ENCODE results near the gene CCL23. TPM values are rescaled to one million over a fixed set of nuclear protein-coding genes. Genes with fewer than 3 reads are reported as not detected.

CCL23 gene
- total and polyA plus RNA-seq, 7 experiments from 2014 or later = not detected

- Histone ChIP-seq H3K27me3 (ENCODE audit: control insufficient read depth in 2 of 2, insufficient read depth in 2 of 2, low read length in 2 of 2) (no peaks in the 10 kb centered on the region), H3K9me3 (ENCODE audit: control insufficient read depth in 2 of 3, low read length in 3 of 3) (no peaks in the 10 kb centered on the region), H3K4me1 (ENCODE audit: control insufficient read depth in 2 of 2, insufficient read depth in 2 of 2, low read length in 2 of 2) (no peaks in the 10 kb centered on the region), H3K4me3 (ENCODE audit: low read length) (no peak overlapping the region), H3K27ac (ENCODE audit: low read depth, low read length) (no peak overlapping the region), H3K36me3 (ENCODE audit: control insufficient read depth in 2 of 3, insufficient read depth in 3 of 3, low read length in 3 of 3) (no peaks in the 10 kb centered on the region)
- Mint-ChIP-seq H3K27ac (no peak overlapping the region), H3K4me1 (no peaks in the 10 kb centered on the region), H3K9me3 (no peaks in the 10 kb centered on the region), H3K4me3 (no peak overlapping the region), H3K36me3 (no peaks in the 10 kb centered on the region), H3K27me3 (peaks cover 0 to 10% (median 7%) of the 10 kb centered on the region in 5 donors)
- intact Hi-C loops (cut with micrococcal nuclease) = no loop called here
- ATAC-seq (no peak), DNase-seq (no peak)
- CTCF ChIA-PET = no interaction called here
- POLR2A ChIA-PET = no interaction called here
Observed at GRCh38 chr17:35982409-35983191, 35.2 kb downstream of the CCL23 start.

GRCh38 chr17:35981908-35982330 is 35.9 kb downstream of the CCL23 start:
- Mint-ChIP-seq H3K4me1 (no peaks in the 10 kb centered on the region), H3K9me3 (no peaks in the 10 kb centered on the region), H3K36me3 (no peaks in the 10 kb centered on the region), H3K27ac (no peak overlapping the region), H3K4me3 (no peak overlapping the region), H3K27me3 (peaks cover under 1 to 10% (median 7%) of the 10 kb centered on the region in 5 donors)
- ChIA-PET POLR2A (no interaction called here), CTCF (no interaction called here)
- Histone ChIP-seq H3K4me1 (ENCODE audit: control insufficient read depth in 2 of 2, insufficient read depth in 2 of 2, low read length in 2 of 2) (no peaks in the 10 kb centered on the region), H3K27me3 (ENCODE audit: control insufficient read depth in 2 of 2, insufficient read depth in 2 of 2, low read length in 2 of 2) (no peaks in the 10 kb centered on the region), H3K9me3 (ENCODE audit: control insufficient read depth in 2 of 3, low read length in 3 of 3) (no peaks in the 10 kb centered on the region), H3K4me3 (ENCODE audit: low read length) (no peak overlapping the region), H3K27ac (ENCODE audit: low read depth, low read length) (no peak overlapping the region), H3K36me3 (ENCODE audit: control insufficient read depth in 2 of 3, insufficient read depth in 3 of 3, low read length in 3 of 3) (no peaks in the 10 kb centered on the region)
- DNase-seq = no peak
- intact Hi-C loops (cut with micrococcal nuclease) = no loop called here
- no peak for ATAC-seq

- ATAC-seq (no peak), DNase-seq (no peak)
- Mint-ChIP-seq H3K36me3 (no peaks in the 10 kb centered on the region), H3K4me3 (no peak within 1 kb of the TSS), H3K27me3 (peaks cover 7 to 12% (median 7%) of the 10 kb centered on the region in 5 donors), H3K9me3 (no peaks in the 10 kb centered on the region), H3K4me1 (peaks cover 0 to 5% (median 0%) of the 10 kb centered on the region in 7 donors), H3K27ac (no peak within 1 kb of the TSS)
- H3K36me3 ChIP-seq (ENCODE audit: control insufficient read depth in 2 of 3, insufficient read depth in 3 of 3, low read length in 3 of 3) = no peaks in the 10 kb centered on the region
- intact Hi-C loops (cut with micrococcal nuclease) = no loop called here
- H3K4me3 ChIP-seq (ENCODE audit: low read length) = no peak within 1 kb of the TSS
- H3K27ac ChIP-seq (ENCODE audit: low read depth, low read length) = no peak within 1 kb of the TSS
- ChIA-PET POLR2A (no interaction called here), CTCF (no interaction called here)
- no peaks in the 10 kb centered on the region for H3K27me3 ChIP-seq (ENCODE audit: control insufficient read depth in 2 of 2, insufficient read depth in 2 of 2, low read length in 2 of 2)
- H3K4me1 ChIP-seq (ENCODE audit: control insufficient read depth in 2 of 2, insufficient read depth in 2 of 2, low read length in 2 of 2) = no peaks in the 10 kb centered on the region
- no peaks in the 10 kb centered on the region for H3K9me3 ChIP-seq (ENCODE audit: control insufficient read depth in 2 of 3, low read length in 3 of 3)
Observed at GRCh38 chr17:35981246-35981645, 36.5 kb downstream of the CCL23 start, which contains the start of gene CCL16. Gene CCL16 (minus strand): TSS chr17:35981497. CDS start chr17:35981420, 77 bp downstream.

- no peaks in the 10 kb centered on the region for H3K36me3 Mint-ChIP-seq
- CTCF ChIA-PET = interaction anchor here (1.1 kb wide), 1 partner anchor 9 kb away, joined by 4 read pairs; no protein-coding TSS in a partner anchor
- POLR2A ChIA-PET = no interaction called here
- Histone ChIP-seq H3K27me3 (ENCODE audit: control insufficient read depth in 2 of 2, insufficient read depth in 2 of 2, low read length in 2 of 2) (no peaks in the 10 kb centered on the region), H3K27ac (ENCODE audit: low read depth, low read length) (no peak overlapping the region), H3K4me3 (ENCODE audit: low read length) (no peak overlapping the region), H3K4me1 (ENCODE audit: control insufficient read depth in 2 of 2, insufficient read depth in 2 of 2, low read length in 2 of 2) (no peaks in the 10 kb centered on the region), H3K9me3 (ENCODE audit: control insufficient read depth in 2 of 3, low read length in 3 of 3) (no peaks in the 10 kb centered on the region), H3K36me3 (ENCODE audit: control insufficient read depth in 2 of 3, insufficient read depth in 3 of 3, low read length in 3 of 3) (no peaks in the 10 kb centered on the region)
- H3K27ac Mint-ChIP-seq = no peak overlapping the region
- H3K4me3 Mint-ChIP-seq = no peak overlapping the region
- DNase-seq (no peak), ATAC-seq (no peak)
- intact Hi-C loops (cut with micrococcal nuclease) = no loop called here
- no peaks in the 10 kb centered on the region for H3K9me3 Mint-ChIP-seq
- peaks cover 7 to 9% (median 7%) of the 10 kb centered on the region in 5 donors for H3K27me3 Mint-ChIP-seq
- peaks cover 0 to 5% (median 0%) of the 10 kb centered on the region in 7 donors for H3K4me1 Mint-ChIP-seq
Observed at GRCh38 chr17:35978346-35978745, 39.4 kb downstream of the CCL23 start.

GRCh38 chr17:35977509-35977908 is 40.3 kb downstream of the CCL23 start:
- H3K27me3 Mint-ChIP-seq = peaks cover 7 to 9% (median 7%) of the 10 kb centered on the region in 5 donors

GRCh38 chr17:35973333-35974260 is 44.2 kb downstream of the CCL23 start:
- no peak for ATAC-seq
- Mint-ChIP-seq H3K4me1 (peaks cover 0 to 9% (median 0%) of the 10 kb centered on the region in 7 donors), H3K36me3 (no peaks in the 10 kb centered on the region), H3K9me3 (no peaks in the 10 kb centered on the region), H3K4me3 (no peak overlapping the region), H3K27ac (no peak overlapping the region), H3K27me3 (peaks cover 0 to 11% (median 7%) of the 10 kb centered on the region in 5 donors)
- CTCF ChIA-PET = no interaction called here
- Histone ChIP-seq H3K36me3 (ENCODE audit: control insufficient read depth in 2 of 3, insufficient read depth in 3 of 3, low read length in 3 of 3) (no peaks in the 10 kb centered on the region), H3K4me3 (ENCODE audit: low read length) (no peak overlapping the region), H3K27ac (ENCODE audit: low read depth, low read length) (no peak overlapping the region), H3K27me3 (ENCODE audit: control insufficient read depth in 2 of 2, insufficient read depth in 2 of 2, low read length in 2 of 2) (no peaks in the 10 kb centered on the region), H3K9me3 (ENCODE audit: control insufficient read depth in 2 of 3, low read length in 3 of 3) (no peaks in the 10 kb centered on the region), H3K4me1 (ENCODE audit: control insufficient read depth in 2 of 2, insufficient read depth in 2 of 2, low read length in 2 of 2) (no peaks in the 10 kb centered on the region)
- intact Hi-C loops (cut with micrococcal nuclease) = loop anchor here in 1 of 2 donors (5.0 kb wide), 1 partner anchor 1264 kb away; no protein-coding TSS in a partner anchor
- POLR2A ChIA-PET = no interaction called here
- DNase-seq = no peak

More at GRCh38 chr17:35977509-35977908, 40.3 kb downstream of the CCL23 start:
- Mint-ChIP-seq H3K4me3 (no peak overlapping the region), H3K4me1 (peaks cover 0 to 5% (median 0%) of the 10 kb centered on the region in 7 donors), H3K36me3 (no peaks in the 10 kb centered on the region), H3K9me3 (no peaks in the 10 kb centered on the region), H3K27ac (no peak overlapping the region)
- POLR2A ChIA-PET = no interaction called here
- DNase-seq (no peak), ATAC-seq (no peak)
- H3K27me3 ChIP-seq (ENCODE audit: control insufficient read depth in 2 of 2, insufficient read depth in 2 of 2, low read length in 2 of 2) = no peaks in the 10 kb centered on the region
- H3K4me3 ChIP-seq (ENCODE audit: low read length) = no peak overlapping the region
- no peaks in the 10 kb centered on the region for H3K9me3 ChIP-seq (ENCODE audit: control insufficient read depth in 2 of 3, low read length in 3 of 3)
- no peak overlapping the region for H3K27ac ChIP-seq (ENCODE audit: low read depth, low read length)
- no peaks in the 10 kb centered on the region for H3K4me1 ChIP-seq (ENCODE audit: control insufficient read depth in 2 of 2, insufficient read depth in 2 of 2, low read length in 2 of 2)
- CTCF ChIA-PET = interaction anchor here (1.1 kb wide), 1 partner anchor 8 kb away, joined by 4 read pairs; no protein-coding TSS in a partner anchor
- no peaks in the 10 kb centered on the region for H3K36me3 ChIP-seq (ENCODE audit: control insufficient read depth in 2 of 3, insufficient read depth in 3 of 3, low read length in 3 of 3)
- intact Hi-C loops (cut with micrococcal nuclease) = no loop called here

All from naive thymus-derived CD4-positive, alpha-beta T cell (primary cell).